Measurements from ENCODE around the gene ATP8B4.
"Not testable (repeated sequence)": the region's sequence is repeated elsewhere in the genome, so short reads cannot be mapped to it uniquely, and the experiment has no call there.

Gene ATP8B4

GRCh38 chr15:49988766-49989165 is 130.3 kb downstream of the ATP8B4 start:
- TF ChIP-seq JUND (IDR thresholded peaks at IDR 0.05; ENCODE audit: low read depth): no peak
- no peak for DNase-seq (ENCODE audit: low read depth in 1 of 2, low spot score in 1 of 2)

DNA sequence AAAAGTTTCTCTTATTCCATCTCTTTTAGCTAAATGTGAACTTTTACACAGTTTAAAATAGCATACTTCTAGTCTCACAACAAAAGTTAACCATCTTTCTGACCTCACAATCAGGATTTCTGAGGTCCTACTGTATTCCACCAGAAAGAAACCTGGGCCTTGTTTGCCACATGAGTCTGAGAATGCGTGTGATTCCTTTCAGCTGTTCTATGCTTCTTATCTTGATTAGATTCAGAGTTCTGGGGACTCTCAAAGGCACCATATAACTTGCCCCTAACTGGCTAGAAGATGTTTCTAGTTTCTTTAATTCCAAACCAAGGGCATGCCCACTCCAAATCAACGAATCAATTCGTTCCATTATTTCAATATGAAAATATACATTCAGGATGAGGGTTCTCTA is 131.1 kb downstream of the ATP8B4 start:
- in situ Hi-C loops (cut with HindIII; ENCODE audit: low pct_unique_long_range_greater_than_20kb, low sequenced_read_pairs): no loop called here
- no peak for DNase-seq (ENCODE audit: low read depth in 1 of 2, low spot score in 1 of 2)
- TF ChIP-seq JUND (IDR thresholded peaks at IDR 0.05; ENCODE audit: low read depth): no peak

More at GRCh38 chr15:49988766-49989165, 130.3 kb downstream of the ATP8B4 start:
- in situ Hi-C loops (cut with HindIII; ENCODE audit: low pct_unique_long_range_greater_than_20kb, low sequenced_read_pairs): no loop called here

DNA sequence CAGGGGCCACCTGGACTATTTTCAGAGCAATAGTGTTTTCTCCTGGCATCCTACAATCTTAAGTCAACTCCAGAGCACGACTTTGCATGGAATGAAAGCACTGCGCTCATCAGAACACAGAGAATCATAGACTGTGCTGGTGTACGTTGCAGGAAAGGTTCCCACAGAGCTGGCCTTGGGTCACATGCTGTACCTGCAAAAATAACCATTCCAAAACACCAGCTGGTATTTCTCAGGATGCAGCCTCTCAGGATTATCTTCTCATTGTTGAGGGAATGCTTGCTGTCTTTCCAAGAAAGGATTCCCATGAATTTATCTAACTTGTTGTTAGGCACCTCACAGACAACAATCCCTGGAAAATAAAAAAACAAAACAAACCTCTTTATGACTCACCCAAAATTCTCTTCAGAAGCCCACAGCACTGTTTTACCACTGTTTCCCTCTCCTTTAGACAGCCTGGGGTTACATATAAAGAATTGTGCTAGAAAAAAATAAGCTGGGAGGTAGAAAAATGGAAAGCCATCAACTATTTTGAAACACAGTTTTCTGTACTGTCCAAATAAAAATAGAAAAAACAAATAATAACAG is 131.7 kb downstream of the ATP8B4 start:
- DNase-seq (ENCODE audit: low read depth in 1 of 2, low spot score in 1 of 2): no peak
- in situ Hi-C loops (cut with HindIII; ENCODE audit: low pct_unique_long_range_greater_than_20kb, low sequenced_read_pairs): no loop called here
- TF ChIP-seq JUND (IDR thresholded peaks at IDR 0.05; ENCODE audit: low read depth): no peak

DNA sequence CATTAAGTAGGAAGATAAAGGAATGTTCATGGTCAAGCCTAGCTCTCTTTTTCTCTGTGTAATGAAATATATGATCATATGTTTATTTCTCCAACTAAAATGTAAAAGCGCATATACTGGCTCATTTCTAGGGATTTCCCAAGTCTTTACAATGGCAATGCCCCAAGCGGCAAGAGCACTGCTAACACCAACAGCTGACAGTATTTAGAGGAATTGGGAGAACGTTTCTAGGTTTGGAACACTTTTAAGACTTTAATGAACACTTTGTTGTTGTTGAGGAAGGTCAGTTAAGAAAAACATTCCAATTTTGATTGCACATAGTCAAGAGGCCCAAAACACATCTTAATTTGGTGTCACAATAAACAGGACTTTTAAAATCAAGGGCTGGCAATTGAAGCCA is 132.7 kb downstream of the ATP8B4 start:
- no peak for TF ChIP-seq JUND (IDR thresholded peaks at IDR 0.05; ENCODE audit: low read depth)
- in situ Hi-C loops (cut with HindIII; ENCODE audit: low pct_unique_long_range_greater_than_20kb, low sequenced_read_pairs): no loop called here
- no peak for DNase-seq (ENCODE audit: low read depth in 1 of 2, low spot score in 1 of 2)

DNA sequence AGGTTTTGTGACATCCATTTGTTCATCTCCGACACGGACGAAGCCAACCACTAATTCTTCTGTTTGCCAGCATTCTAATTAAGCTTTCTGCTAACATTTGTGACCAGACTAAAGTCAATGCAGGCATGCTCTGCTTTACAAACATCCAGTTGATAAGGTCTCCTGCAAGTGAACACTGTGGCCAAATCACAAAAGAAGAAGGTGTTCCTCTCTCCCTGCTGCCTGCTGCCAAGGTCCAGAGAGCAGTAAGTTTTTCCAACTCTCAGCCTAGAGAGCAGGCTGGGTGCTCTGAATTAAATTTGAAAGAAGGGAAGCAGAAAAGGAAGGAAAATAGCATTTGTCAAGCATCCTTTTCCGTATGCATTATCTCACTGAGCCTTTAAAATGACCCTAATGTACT is 133.6 kb downstream of the ATP8B4 start:
- in situ Hi-C loops (cut with HindIII; ENCODE audit: low pct_unique_long_range_greater_than_20kb, low sequenced_read_pairs): no loop called here
- no peak for TF ChIP-seq JUND (IDR thresholded peaks at IDR 0.05; ENCODE audit: low read depth)
- DNase-seq (ENCODE audit: low read depth in 1 of 2, low spot score in 1 of 2): no peak

- in situ Hi-C loops (cut with HindIII; ENCODE audit: low pct_unique_long_range_greater_than_20kb, low sequenced_read_pairs): no loop called here
- no peak for TF ChIP-seq JUND (IDR thresholded peaks at IDR 0.05; ENCODE audit: low read depth)
Observed at GRCh38 chr15:49984436-49984835, 134.6 kb downstream of the ATP8B4 start.

GRCh38 chr15:49982584-49982983 is 136.4 kb downstream of the ATP8B4 start:
- no peak for DNase-seq (ENCODE audit: low read depth in 1 of 2, low spot score in 1 of 2)
- in situ Hi-C loops (cut with HindIII; ENCODE audit: low pct_unique_long_range_greater_than_20kb, low sequenced_read_pairs): no loop called here
- no peak for TF ChIP-seq JUND (IDR thresholded peaks at IDR 0.05; ENCODE audit: low read depth)

More at GRCh38 chr15:49984436-49984835, 134.6 kb downstream of the ATP8B4 start:
- peak; percentile 18 to 75 for DNase-seq (ENCODE audit: low read depth in 1 of 2, low spot score in 1 of 2)

- in situ Hi-C loops (cut with HindIII; ENCODE audit: low pct_unique_long_range_greater_than_20kb, low sequenced_read_pairs): no loop called here
- TF ChIP-seq JUND (IDR thresholded peaks at IDR 0.05; ENCODE audit: low read depth): no peak
- DNase-seq (ENCODE audit: low read depth in 1 of 2, low spot score in 1 of 2): no peak
Observed at GRCh38 chr15:49979705-49980382, 139.2 kb downstream of the ATP8B4 start.

DNA sequence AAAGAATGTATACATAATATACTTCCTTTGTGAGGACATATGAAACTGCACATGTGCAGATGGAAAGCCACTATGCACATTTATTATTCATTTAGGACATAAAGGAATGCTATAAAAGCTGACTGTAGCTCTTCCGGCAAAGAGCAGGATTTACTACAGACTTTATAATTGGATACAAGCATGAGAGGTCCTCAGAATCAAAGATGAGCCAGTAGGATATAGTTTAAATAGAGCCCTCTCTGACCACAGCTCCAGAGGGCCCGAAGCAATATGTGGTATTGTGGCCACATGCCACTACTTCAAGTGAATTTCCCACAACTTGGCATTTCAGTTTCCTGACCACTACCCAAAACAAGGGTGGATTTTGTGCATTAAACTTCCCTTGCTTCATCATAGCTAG is 140.9 kb downstream of the ATP8B4 start:
- DNase-seq (ENCODE audit: low read depth in 1 of 2, low spot score in 1 of 2): no peak
- in situ Hi-C loops (cut with HindIII; ENCODE audit: low pct_unique_long_range_greater_than_20kb, low sequenced_read_pairs): no loop called here
- TF ChIP-seq JUND (IDR thresholded peaks at IDR 0.05; ENCODE audit: low read depth): no peak

- in situ Hi-C loops (cut with HindIII; ENCODE audit: low pct_unique_long_range_greater_than_20kb, low sequenced_read_pairs): no loop called here
- no peak for TF ChIP-seq JUND (IDR thresholded peaks at IDR 0.05; ENCODE audit: low read depth)
- DNase-seq (ENCODE audit: low read depth in 1 of 2, low spot score in 1 of 2): no peak
Observed at GRCh38 chr15:49977306-49977705, 141.7 kb downstream of the ATP8B4 start.

GRCh38 chr15:49964551-49964950 is 154.5 kb downstream of the ATP8B4 start:
- no peak for DNase-seq (ENCODE audit: low read depth in 1 of 2, low spot score in 1 of 2)
- in situ Hi-C loops (cut with HindIII; ENCODE audit: low pct_unique_long_range_greater_than_20kb, low sequenced_read_pairs): no loop called here
- TF ChIP-seq JUND (IDR thresholded peaks at IDR 0.05; ENCODE audit: low read depth): no peak

- no peak for DNase-seq (ENCODE audit: low read depth in 1 of 2, low spot score in 1 of 2)
- TF ChIP-seq JUND (IDR thresholded peaks at IDR 0.05; ENCODE audit: low read depth): no peak
Observed at GRCh38 chr15:49964061-49964460, 155.0 kb downstream of the ATP8B4 start.

GRCh38 chr15:49963033-49963772 is 155.8 kb downstream of the ATP8B4 start:
- in situ Hi-C loops (cut with HindIII; ENCODE audit: low pct_unique_long_range_greater_than_20kb, low sequenced_read_pairs): not testable (repeated sequence)

More at GRCh38 chr15:49964061-49964460, 155.0 kb downstream of the ATP8B4 start:
- in situ Hi-C loops (cut with HindIII; ENCODE audit: low pct_unique_long_range_greater_than_20kb, low sequenced_read_pairs): no loop called here

More at GRCh38 chr15:49963033-49963772, 155.8 kb downstream of the ATP8B4 start:
- not testable (repeated sequence) for DNase-seq (ENCODE audit: low read depth in 1 of 2, low spot score in 1 of 2)

Measured in T47D (cell line).